Gastrocnemius medialis (tissue), 4 donors: ENCODE data around the gene SMYD3.

ENCODE experiments used
- CTCF ChIP-seq, 5 experiments: fragments of 450-650 bp in 3 of 5; fragments of 200-600 bp in 2 of 5; sonication (generic) in 2 of 5; IDR thresholded peaks in 4 of 5; conservative IDR thresholded peaks in 1 of 5; 1 replicate in 4 of 5; 2 replicates in 1 of 5; pipeline ENCODE4 v1.5.1; 2016 to 2019; ENCODE audit warnings: antibody characterized with exemption in 5 of 5, mild to moderate bottlenecking in 3 of 5, moderate library complexity in 3 of 5
- POLR2A ChIP-seq, 2 donors: fragments of 450-650 bp; IDR thresholded peaks; one replicate each; pipeline ENCODE4 v1.6.1; 2017; ENCODE audit warnings: antibody characterized with exemption in 2 of 2, mild to moderate bottlenecking in 2 of 2, moderate library complexity in 2 of 2

- TF ChIP-seq CTCF (IDR thresholded peaks at IDR 0.05 in 4 of 5, conservative IDR thresholded peaks at IDR 0.05 in 1 of 5) (no peak), POLR2A (IDR thresholded peaks at IDR 0.05) (no peak)
Observed at GRCh38 chr1:246512635-246513034, 5.6 kb upstream of the SMYD3 start.
